GM18505 (cell line): ENCODE measurements around the gene BCR.
A peak's percentile ranks its signal among the peaks of the same experiment; 100 is the strongest.

ENCODE experiments used
- ATAC-seq: cut with Tn5 transposase; IDR thresholded peaks from one replicate; pipeline ENCODE4 v1.9.1; 2021; ENCODE audit not compliant: unreplicated experiment
- POLR2A ChIP-seq: IDR thresholded peaks from 4 replicates; pipeline ENCODE4 v1.6.1; 2011; ENCODE audit warnings: borderline replicate concordance; ENCODE audit not compliant: insufficient read depth, insufficient read length; ENCODE audit errors: extremely low read depth

The BCR gene

GRCh38 chr22:23145878-23146470, 34.3 kb upstream of the BCR start:
- TF ChIP-seq POLR2A, result no peak
- no peak for ATAC-seq

DNA sequence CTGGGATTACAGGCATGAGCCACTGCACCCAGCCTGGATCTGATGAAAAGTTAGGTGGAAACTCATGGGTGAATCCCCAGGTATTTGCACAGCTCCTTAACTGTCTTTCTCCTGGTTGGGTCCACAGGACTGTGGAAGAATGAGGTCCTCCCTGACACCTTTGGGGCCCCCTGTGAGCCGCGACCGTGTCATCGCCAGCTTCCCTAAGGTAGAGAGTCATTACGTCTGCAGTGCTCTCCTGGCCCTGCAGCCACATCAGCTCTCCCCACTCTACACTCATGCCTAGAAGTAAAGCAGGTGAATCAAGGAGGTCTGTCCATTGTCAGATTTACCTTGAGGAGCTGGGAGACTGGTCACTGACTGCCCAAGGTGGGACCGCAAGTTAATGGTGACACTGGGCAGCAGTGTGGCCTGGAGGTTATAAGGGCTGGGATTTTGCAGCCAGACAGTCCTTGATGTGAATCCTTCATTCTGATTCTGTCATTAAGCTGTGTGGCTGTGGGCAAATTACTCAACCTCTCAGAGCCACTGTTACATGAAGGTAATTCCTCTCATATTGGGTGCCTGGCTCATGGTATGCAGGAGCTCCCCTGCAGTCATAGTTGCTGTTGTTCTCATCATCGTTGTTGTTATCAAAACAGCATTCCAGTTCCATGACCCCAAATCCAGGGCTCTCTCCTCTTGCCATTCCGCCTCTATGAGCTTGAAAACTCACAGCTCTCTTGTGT, 33.7 kb upstream of the BCR start:
- no peak for TF ChIP-seq POLR2A
- ATAC-seq, result no peak

DNA sequence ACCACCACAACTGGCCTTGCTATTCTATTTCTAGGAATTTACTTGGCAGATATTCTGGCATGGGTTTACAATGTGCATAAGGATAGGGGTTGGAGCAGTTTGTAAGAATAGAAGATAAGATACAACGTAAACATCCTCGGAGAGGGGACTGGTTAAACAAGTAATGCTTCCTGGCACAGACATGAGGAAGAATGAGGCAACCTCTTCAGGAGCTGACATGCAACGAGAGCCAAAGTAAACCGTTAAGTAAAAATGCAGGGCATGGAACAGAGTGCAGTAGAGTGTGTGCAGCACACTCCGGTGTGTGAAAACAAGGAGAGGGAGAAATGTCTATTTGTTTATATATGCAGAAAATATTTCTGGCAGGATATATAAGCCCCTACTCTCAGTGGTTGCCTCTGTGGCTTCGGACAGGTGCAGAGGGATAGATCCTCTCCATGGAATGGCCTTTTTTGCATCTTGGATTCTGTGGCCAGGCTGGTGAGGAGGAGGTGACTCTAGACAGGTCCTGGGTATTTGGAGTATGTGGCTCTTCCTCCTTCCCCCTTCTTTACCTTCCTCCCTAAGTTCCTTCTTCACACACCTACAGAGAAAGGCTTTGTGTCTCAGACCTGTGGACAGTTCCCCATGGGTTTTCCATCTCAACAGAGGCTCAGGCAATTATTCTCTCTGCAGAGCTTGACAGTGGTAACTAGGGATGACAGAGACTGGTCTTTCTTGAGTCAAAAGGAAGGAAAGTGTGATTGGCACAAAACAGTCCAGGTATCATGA, 32.5 kb upstream of the BCR start:
- ATAC-seq, result no peak
- TF ChIP-seq POLR2A, result no peak

DNA sequence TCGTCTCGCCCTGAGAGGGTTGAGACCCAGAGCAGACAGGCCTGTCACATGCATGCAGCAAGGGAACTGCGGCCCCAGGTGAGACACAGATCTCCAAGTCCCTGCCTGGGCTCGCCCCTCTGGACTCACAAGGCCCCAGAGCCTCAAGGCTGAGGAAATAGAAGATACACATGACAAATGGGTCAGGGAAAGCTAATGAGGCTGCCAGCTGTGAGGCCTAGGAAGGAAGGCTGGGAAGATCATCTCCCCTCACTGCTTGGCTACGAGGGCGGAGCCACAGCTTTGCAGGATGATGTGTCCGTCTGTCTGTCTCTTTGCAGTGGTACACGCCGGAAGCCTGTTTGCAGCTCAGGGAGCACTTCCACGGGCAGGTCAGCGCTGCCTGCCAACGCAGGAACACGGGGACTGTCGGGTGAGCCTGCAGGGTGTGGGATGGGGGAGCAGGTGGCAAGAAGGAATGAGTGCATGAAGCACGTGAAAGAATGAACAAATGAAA, 30.5 kb upstream of the BCR start:
- no peak for ATAC-seq
- TF ChIP-seq POLR2A, result no peak

- no peak for ATAC-seq
These were observed 29.5 kb upstream of the BCR start for GRCh38 chr22:23150762-23151161.

GRCh38 chr22:23151827-23152226, 28.5 kb upstream of the BCR start:
- TF ChIP-seq POLR2A, result no peak

More at GRCh38 chr22:23150762-23151161, 29.5 kb upstream of the BCR start:
- no peak for TF ChIP-seq POLR2A

DNA sequence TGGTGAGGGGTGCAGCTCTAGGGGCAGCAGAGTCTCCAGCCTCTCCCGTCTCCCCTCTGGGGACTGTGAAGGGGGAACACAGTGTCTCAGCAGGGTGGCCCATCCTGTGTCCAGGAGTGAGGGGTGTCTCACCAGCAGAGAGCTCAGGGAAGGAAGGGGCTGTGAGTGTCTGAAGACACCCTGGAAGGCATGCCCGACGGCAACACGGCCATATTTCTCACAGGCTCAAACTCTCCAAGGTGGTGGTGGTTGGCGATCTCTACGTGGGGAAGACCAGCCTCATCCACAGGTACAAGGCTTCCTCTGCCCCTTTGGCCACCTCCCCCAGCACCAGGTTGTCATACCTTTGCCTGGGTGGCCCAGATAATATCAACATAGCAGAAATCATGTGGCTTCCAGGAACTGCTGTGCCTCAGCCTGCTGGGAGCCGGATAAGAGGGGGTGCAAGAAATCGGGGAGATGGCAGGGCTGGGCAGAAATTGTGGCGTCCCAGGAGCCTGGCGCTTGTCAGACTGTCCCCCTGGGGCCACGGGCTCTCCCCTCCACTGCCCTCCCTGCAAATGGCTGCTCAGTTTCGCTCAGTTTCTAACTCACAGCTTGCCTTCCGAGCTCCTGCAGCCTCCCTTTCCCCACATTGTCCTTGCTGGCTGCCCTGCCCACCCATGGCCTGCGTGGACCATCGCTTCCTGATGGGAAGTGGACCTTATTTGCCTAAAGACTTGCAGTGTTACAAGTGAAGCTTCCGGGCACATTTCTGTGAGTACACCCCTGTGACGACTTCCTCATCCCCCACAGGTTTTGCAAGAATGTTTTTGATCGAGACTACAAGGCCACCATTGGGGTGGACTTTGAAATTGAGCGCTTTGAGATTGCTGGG, 27.8 kb upstream of the BCR start:
- no peak for ATAC-seq
- peak; percentile 25 for TF ChIP-seq POLR2A

More at GRCh38 chr22:23151827-23152226, 28.5 kb upstream of the BCR start:
- ATAC-seq, result no peak

DNA sequence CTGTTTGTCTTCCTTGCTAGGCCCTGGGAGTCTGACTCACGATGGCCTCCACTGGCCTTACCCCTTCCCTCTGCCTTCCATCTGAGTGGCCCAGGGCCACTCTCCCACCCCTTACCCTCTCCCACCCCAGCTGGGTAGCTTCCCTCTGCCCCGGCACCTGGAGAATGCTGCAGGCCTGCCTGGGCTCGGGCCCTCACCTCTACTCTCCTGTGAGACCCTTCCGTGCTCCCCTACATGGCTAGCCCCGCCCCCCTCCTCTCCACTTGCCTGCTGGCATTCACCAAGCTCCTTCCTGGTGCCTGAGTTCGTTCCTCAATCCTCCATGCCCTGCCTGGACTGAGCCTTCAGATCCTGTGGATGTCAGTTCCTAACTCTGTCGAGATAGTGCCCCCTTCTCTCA, 26.3 kb upstream of the BCR start:
- no peak for ATAC-seq
- TF ChIP-seq POLR2A, result no peak

DNA sequence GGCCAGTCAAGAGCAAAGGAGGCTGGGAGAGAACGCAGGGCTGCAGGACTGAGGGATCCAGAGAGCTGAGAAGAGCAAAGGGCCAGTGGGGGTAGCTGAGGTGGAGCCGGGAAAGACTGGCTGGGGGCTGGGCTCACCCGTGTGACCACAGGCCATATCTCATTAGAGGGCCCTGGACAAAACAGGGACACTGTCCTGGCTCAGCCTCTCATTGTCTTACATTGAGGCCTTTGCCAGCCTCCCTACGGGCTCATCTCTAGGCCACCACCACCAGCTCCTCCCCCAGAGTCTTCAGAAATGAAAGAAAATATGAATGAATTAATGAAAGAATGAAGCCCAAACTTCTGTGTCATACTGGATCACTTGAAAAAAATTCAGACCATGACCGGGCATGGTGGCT, 25.8 kb upstream of the BCR start:
- TF ChIP-seq POLR2A, result no peak
- ATAC-seq, result no peak

DNA sequence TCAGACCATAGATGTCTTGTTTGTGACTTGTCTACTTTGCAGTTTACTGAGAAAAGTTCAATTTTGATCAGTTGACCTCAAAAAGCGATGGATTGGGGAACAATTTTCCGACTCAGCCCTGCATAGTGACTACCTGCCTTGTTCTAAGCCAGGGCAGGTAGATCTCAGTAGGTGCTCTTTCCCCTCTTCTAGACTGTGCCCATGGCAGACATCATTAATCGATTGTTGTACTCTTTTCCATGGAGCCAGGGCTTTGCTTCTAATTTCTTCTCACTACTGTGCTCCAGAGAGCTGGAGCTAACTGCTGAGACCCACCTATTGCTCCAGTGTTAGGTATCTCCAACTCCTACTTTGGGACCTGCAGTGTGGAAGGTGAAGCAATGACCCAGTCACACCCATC, 25.2 kb upstream of the BCR start:
- no peak for TF ChIP-seq POLR2A
- no peak for ATAC-seq

DNA sequence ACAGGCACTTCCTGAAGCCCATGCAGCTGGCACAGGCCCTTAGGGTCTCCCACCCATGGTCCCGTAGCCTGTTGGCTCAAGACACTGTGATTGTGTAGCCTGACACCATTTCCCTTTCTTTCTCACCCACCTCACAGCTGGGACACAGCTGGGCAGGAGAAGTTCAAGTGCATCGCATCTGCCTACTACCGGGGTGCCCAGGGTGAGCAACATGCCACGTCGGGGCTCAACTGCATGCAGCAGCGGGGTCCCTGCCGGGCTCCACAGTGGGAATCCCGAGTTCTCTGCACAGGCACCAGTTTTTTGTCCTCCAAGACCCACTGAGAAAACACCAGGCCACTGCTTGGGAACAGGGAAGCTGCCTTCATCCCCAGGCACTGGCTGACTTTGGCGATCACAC, 24.5 kb upstream of the BCR start:
- ATAC-seq, result no peak
- TF ChIP-seq POLR2A, result no peak

DNA sequence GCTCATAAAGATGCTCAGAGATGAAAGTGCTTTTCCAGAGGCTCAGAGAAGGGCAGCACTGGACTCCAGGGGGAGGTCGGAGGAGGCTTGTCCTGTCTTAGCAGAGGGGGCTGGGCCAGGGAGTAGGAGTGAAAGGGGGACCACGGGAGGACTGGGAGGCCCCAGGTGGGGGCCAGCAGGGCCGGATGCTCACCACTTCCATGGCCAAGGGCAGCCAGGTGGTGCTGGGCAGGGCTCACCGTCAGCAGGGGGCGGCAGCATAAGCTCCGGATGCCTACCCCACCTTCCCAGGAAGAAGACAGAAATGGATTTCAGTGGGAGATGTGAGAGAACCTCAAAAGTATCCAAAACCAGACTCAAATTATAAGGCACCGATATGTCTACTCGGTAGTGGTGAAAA, 24.0 kb upstream of the BCR start:
- no peak for TF ChIP-seq POLR2A
- no peak for ATAC-seq
